PC-3 (cell line): ENCODE measurements around the gene CHKB. TPM values are rescaled to one million over a fixed set of nuclear protein-coding genes. Genes with fewer than 3 reads are reported as not detected.

ENCODE experiments used
- ATAC-seq: fragments of 200-7000 bp; cut with Tn5 transposase; 2 replicates; pipeline ENCODE4 v1.9.1; 2020; ENCODE audit warnings: mild to moderate bottlenecking, moderate library complexity
- BruUV-seq: library from RNA; stranded (reverse); fragments of 400-500 nt; replicated peaks from 2 replicates; lab custom pipeline; 2021; lab: Mats Ljungman, UMichigan
- CTCF ChIA-PET: fragments of 300-600 bp; sonication (Branson Sonifier 250); formaldehyde crosslinking; loops from one replicate; lab custom pipeline; 2022; ENCODE audit warnings: antibody characterized with exemption; lab: Charles Lee
- POLR2A ChIA-PET: fragments of 300-600 bp; sonication (Branson Sonifier 250); formaldehyde crosslinking; loops from one replicate; lab custom pipeline; 2022; ENCODE audit warnings: antibody characterized with exemption; ENCODE audit not compliant: unreplicated experiment; lab: Charles Lee
- DNase-seq: peaks from one replicate; pipeline ENCODE4 v3.0.0-alpha.2; 2015
- H2AFZ ChIP-seq: fragments of 300-600 bp; sonication (generic); 2 replicates; pipeline ENCODE4 v1.6.0; 2016; ENCODE audit warnings: antibody characterized with exemption, low read length
- H3F3A ChIP-seq: fragments of 300-600 bp; sonication (generic); one replicate; pipeline ENCODE4 v1.6.0; 2017; ENCODE audit warnings: antibody characterized with exemption, low read length, control low read depth, mild to moderate bottlenecking; ENCODE audit not compliant: unreplicated experiment
- H3K27ac ChIP-seq: fragments of 300-600 bp; sonication (generic); 2 replicates; pipeline ENCODE4 v1.5.1; 2016; ENCODE audit warnings: mild to moderate bottlenecking, low read length
- H3K27me3 ChIP-seq: fragments of 300-600 bp; sonication (generic); 2 replicates; pipeline ENCODE4 v1.6.1; 2016; ENCODE audit warnings: low read length, mixed read lengths
- H3K36me3 ChIP-seq: fragments of 300-600 bp; sonication (generic); 2 replicates; pipeline ENCODE4 v1.6.1; 2016; ENCODE audit warnings: low read depth, mixed run types, low read length, mixed read lengths
- H3K4me1 ChIP-seq: fragments of 300-600 bp; sonication (generic); 2 replicates; pipeline ENCODE4 v1.5.1; 2016; ENCODE audit warnings: low read length; ENCODE audit not compliant: insufficient read depth
- H3K4me2 ChIP-seq: fragments of 300-600 bp; sonication (generic); 2 replicates; pipeline ENCODE4 v1.6.0; 2016; ENCODE audit warnings: low read length
- H3K4me3 ChIP-seq: fragments of 300-600 bp; sonication (generic); 2 replicates; pipeline ENCODE4 v1.5.1; 2016; ENCODE audit warnings: mild to moderate bottlenecking, low read length, mixed read lengths
- H3K79me2 ChIP-seq: fragments of 300-600 bp; sonication (generic); 2 replicates; pipeline ENCODE4 v1.6.1; 2017; ENCODE audit warnings: low read length, mixed read lengths
- H3K9ac ChIP-seq: fragments of 300-600 bp; sonication (generic); 2 replicates; pipeline ENCODE4 v1.6.0; 2016; ENCODE audit warnings: mild to moderate bottlenecking, low read length
- H3K9me2 ChIP-seq: fragments of 300-600 bp; sonication (generic); replicated peaks from 2 replicates; pipeline ENCODE4 v1.6.1; 2016; ENCODE audit warnings: mixed run types, low read length, mixed read lengths
- H3K9me3 ChIP-seq: fragments of 300-600 bp; sonication (generic); 2 replicates; pipeline ENCODE4 v1.6.1; 2016; ENCODE audit warnings: low read length, mixed read lengths
- H4K20me1 ChIP-seq: fragments of 300-600 bp; sonication (generic); 2 replicates; pipeline ENCODE4 v1.6.1; 2016; ENCODE audit warnings: low read length, mixed read lengths
- EZH2 ChIP-seq: fragments of 300-600 bp; sonication (generic); IDR thresholded peaks from one replicate; pipeline ENCODE4 v1.6.1; 2017; ENCODE audit warnings: antibody characterized with exemption, mild to moderate bottlenecking, low read length; ENCODE audit not compliant: unreplicated experiment
- EZH2phosphoT487 ChIP-seq: fragments of 300-600 bp; sonication (generic); IDR thresholded peaks from 2 replicates; pipeline ENCODE4 v1.6.1; 2018; ENCODE audit warnings: mild to moderate bottlenecking, antibody characterized with exemption, low read length, borderline replicate concordance
- intact Hi-C: fragments of 100-400 bp; cut with micrococcal nuclease; formaldehyde crosslinking; loops from 2 replicates; pipeline ENCODE4 v1.9.0; 2023
- total RNA-seq: library from RNA; depleted of rRNA; stranded (reverse); fragments of >200 nt; gene quantifications from 2 replicates; pipeline ENCODE4 v1.2.3, GENCODE V29; 2014
- TF ChIP-seq, protein P1 (sequence below): fragments of 300-600 bp; sonication (generic); conservative IDR thresholded peaks from 2 replicates; pipeline ENCODE4 v1.5.1; 2017; ENCODE audit warnings: antibody characterized with exemption, low read depth, mild to moderate bottlenecking, low read length

Gene CHKB
- total RNA-seq, 1 experiment from 2014 or later, result 31.5 TPM

DNA sequence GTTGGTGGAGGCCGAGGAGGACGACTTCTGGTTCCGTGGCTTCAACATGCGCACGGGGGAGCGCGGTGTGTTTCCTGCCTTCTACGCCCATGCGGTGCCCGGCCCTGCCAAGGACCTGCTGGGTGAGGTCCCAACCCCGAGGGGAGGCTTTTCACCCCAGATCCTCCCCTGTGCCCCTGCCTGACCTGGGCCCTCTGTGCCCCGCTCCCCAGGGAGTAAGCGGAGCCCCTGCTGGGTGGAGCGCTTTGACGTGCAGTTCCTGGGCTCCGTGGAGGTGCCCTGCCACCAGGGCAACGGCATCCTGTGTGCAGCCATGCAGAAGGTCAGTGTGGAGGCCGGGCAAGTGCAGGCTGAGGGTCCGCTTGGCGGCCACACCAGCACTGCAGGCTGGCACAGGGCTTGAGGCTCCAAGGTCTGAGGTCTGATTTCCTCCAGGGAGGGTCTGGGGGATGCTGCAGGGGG lies 23.0 kb upstream of the CHKB start:
- DNase-seq, result no peak
- no peak for TF ChIP-seq EZH2phosphoT487
- TF ChIP-seq, protein P1, sequence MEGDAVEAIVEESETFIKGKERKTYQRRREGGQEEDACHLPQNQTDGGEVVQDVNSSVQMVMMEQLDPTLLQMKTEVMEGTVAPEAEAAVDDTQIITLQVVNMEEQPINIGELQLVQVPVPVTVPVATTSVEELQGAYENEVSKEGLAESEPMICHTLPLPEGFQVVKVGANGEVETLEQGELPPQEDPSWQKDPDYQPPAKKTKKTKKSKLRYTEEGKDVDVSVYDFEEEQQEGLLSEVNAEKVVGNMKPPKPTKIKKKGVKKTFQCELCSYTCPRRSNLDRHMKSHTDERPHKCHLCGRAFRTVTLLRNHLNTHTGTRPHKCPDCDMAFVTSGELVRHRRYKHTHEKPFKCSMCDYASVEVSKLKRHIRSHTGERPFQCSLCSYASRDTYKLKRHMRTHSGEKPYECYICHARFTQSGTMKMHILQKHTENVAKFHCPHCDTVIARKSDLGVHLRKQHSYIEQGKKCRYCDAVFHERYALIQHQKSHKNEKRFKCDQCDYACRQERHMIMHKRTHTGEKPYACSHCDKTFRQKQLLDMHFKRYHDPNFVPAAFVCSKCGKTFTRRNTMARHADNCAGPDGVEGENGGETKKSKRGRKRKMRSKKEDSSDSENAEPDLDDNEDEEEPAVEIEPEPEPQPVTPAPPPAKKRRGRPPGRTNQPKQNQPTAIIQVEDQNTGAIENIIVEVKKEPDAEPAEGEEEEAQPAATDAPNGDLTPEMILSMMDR, result no peak
- no peak for TF ChIP-seq EZH2
- H2AFZ ChIP-seq, result no peak overlapping the region
- intact Hi-C loops, result no loop called here
- H3K36me3 ChIP-seq, result no peaks in the 10 kb centered on the region
- ChIA-PET CTCF (no interaction called here), POLR2A (no interaction called here)
- no peaks in the 10 kb centered on the region for H3K9me2 ChIP-seq
- no peak overlapping the region for H3K4me2 ChIP-seq
- H4K20me1 ChIP-seq, result no peaks in the 10 kb centered on the region
- no peaks in the 10 kb centered on the region for H3K9me3 ChIP-seq
- BruUV-seq, result no TSS peak
- H3K9ac ChIP-seq, result no peak overlapping the region
- no peak overlapping the region for H3K4me3 ChIP-seq
- no peaks in the 10 kb centered on the region for H3K4me1 ChIP-seq
- no peaks in the 10 kb centered on the region for H3K79me2 ChIP-seq
- ATAC-seq, result no peak
- no peak overlapping the region for H3K27ac ChIP-seq
- no peaks in the 10 kb centered on the region for H3F3A ChIP-seq
- no peaks in the 10 kb centered on the region for H3K27me3 ChIP-seq

DNA sequence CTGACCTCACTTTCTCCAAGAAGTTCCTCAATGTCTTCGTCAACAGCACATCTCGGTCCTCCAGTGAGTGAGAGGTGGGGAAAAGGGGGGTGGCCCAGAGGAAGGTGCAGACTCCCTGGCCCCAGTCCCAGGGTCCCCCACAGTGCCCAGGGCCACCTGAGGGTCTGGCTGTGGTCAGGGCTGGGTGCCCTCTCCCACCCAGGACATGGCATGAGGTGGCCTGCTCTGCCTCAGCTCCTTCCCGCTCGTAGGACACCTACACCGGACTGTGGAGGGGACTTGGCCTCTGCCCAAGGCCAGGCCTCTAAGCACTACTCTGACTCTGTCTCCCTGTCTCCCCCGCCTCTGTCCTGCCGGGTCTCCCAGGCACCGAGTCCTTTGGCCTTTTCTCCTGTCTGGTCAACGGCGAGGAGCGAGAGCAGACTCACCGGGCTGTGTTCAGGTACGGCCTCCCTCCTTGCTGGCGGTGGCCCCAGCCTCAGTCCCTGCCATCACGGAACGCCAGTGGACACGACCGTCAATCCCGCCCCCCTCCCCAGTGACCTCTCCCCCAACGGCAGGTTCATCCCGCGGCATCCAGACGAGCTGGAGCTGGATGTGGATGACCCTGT lies 22.5 kb upstream of the CHKB start:
- Histone ChIP-seq H3F3A (no peaks in the 10 kb centered on the region), H3K4me1 (no peaks in the 10 kb centered on the region), H3K36me3 (no peaks in the 10 kb centered on the region), H3K4me2 (no peak overlapping the region), H3K9me3 (no peaks in the 10 kb centered on the region), H3K27ac (no peak overlapping the region), H2AFZ (no peak overlapping the region), H3K79me2 (no peaks in the 10 kb centered on the region), H3K9ac (no peak overlapping the region), H3K27me3 (no peaks in the 10 kb centered on the region), H3K9me2 (no peaks in the 10 kb centered on the region), H4K20me1 (no peaks in the 10 kb centered on the region), H3K4me3 (no peak overlapping the region)
- no peak for TF ChIP-seq EZH2phosphoT487
- TF ChIP-seq EZH2, result no peak
- TF ChIP-seq, protein P1, result no peak
- ATAC-seq, result no peak
- no peak for DNase-seq
- POLR2A ChIA-PET, result no interaction called here
- CTCF ChIA-PET, result no interaction called here
- intact Hi-C loops, result no loop called here
- BruUV-seq, result no TSS peak

DNA sequence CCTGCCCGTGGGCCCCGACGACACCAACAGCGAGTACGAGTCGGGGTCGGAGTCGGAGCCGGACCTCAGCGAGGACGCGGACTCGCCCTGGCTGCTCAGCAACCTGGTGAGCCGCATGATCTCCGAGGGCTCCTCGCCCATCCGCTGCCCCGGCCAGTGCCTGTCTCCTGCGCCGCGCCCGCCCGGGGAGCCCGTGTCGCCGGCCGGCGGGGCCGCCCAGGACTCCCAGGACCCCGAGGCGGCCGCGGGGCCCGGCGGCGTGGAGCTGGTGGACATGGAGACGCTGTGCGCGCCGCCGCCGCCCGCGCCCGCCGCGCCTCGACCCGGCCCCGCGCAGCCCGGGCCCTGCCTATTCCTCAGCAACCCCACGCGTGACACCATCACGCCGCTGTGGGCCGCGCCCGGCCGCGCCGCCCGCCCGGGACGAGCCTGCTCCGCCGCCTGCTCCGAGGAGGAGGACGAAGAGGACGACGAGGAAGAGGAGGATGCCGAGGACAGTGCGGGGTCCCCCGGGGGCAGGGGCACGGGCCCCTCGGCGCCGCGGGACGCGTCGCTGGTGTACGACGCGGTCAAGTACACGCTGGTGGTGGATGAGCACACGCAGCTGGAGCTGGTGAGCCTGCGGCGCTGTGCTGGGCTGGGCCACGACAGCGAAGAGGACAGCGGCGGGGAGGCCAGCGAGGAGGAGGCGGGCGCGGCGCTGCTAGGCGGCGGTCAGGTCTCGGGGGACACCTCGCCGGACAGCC lies 21.8 kb upstream of the CHKB start:
- CTCF ChIA-PET, result no interaction called here
- intact Hi-C loops, result no loop called here
- Histone ChIP-seq H3K9me2 (no peaks in the 10 kb centered on the region), H4K20me1 (no peaks in the 10 kb centered on the region), H3K9ac (no peak overlapping the region), H3K27me3 (no peaks in the 10 kb centered on the region), H3K9me3 (no peaks in the 10 kb centered on the region), H3K4me3 (no peak overlapping the region), H3K4me2 (no peak overlapping the region), H3F3A (no peaks in the 10 kb centered on the region), H2AFZ (no peak overlapping the region), H3K79me2 (no peaks in the 10 kb centered on the region), H3K27ac (no peak overlapping the region), H3K36me3 (no peaks in the 10 kb centered on the region), H3K4me1 (no peaks in the 10 kb centered on the region)
- POLR2A ChIA-PET, result no interaction called here
- no TSS peak for BruUV-seq
- TF ChIP-seq EZH2phosphoT487, result no peak
- TF ChIP-seq, protein P1, result no peak
- no peak for TF ChIP-seq EZH2
- ATAC-seq (no peak), DNase-seq (no peak)
